Esophagus (tissue), 2 donors: Measurements from ENCODE around the gene EDNRB. TPM values are rescaled to one million over a fixed set of nuclear protein-coding genes. Genes with fewer than 3 reads are reported as not detected.

Source experiments
- H3K27ac ChIP-seq, 2 donors: one replicate each; pipeline ENCODE4 v1.5.1; 2013; ENCODE audit warnings: low read depth in 2 of 2, mild to moderate bottlenecking in 2 of 2, inconsistent platforms in 1 of 2, low read length in 1 of 2, moderate library complexity in 1 of 2
- H3K27me3 ChIP-seq, 2 donors: one replicate each; pipeline ENCODE4 v1.6.1; 2013; ENCODE audit warnings: low read length in 2 of 2, control low read depth in 1 of 2, mild to moderate bottlenecking in 1 of 2; ENCODE audit not compliant: insufficient read depth in 2 of 2, control insufficient read depth in 1 of 2
- H3K36me3 ChIP-seq, 2 donors: one replicate each; pipeline ENCODE4 v1.6.1; 2013; ENCODE audit warnings: low read length in 1 of 2; ENCODE audit not compliant: control insufficient read depth in 2 of 2, insufficient read depth in 2 of 2
- H3K4me1 ChIP-seq, 2 donors: one replicate each; pipeline ENCODE4 v1.6.1; 2013; ENCODE audit warnings: low read length in 1 of 2; ENCODE audit not compliant: control insufficient read depth in 2 of 2, insufficient read depth in 2 of 2
- H3K4me3 ChIP-seq, 2 donors: one replicate each; pipeline ENCODE4 v1.5.1; 2013; ENCODE audit warnings: low read length in 2 of 2, mild to moderate bottlenecking in 2 of 2, low read depth in 1 of 2, moderate library complexity in 1 of 2
- H3K9me3 ChIP-seq, 2 donors: one replicate each; pipeline ENCODE4 v1.6.1; 2013; ENCODE audit warnings: mild to moderate bottlenecking in 2 of 2, low read depth in 1 of 2, low read length in 1 of 2, moderate library complexity in 1 of 2; ENCODE audit not compliant: control insufficient read depth in 2 of 2, insufficient read depth in 1 of 2
- WGBS, 2 donors: extraction: QIAGEN DNeasy Blood & Tissue Kit; methylation state at CpG; one replicate each; pipeline ENCODE4 v1.1.7; 2013; 5-methylcytosine and 5-hydroxymethylcytosine counted together
- polyA plus RNA-seq, 2 donors: library from polyadenylated mRNA; stranded (reverse); fragments of 200-250 nt; gene quantifications; one replicate each; pipeline ENCODE4 v1.2.3, GENCODE V29; 2013
- donor health status: healthy with polysubstance abuse.
- donor health status: Bipolar disorder and iron deficiency.

The EDNRB gene
- polyA plus RNA-seq, 2 donors = 0.65 to 1.5 TPM

DNA sequence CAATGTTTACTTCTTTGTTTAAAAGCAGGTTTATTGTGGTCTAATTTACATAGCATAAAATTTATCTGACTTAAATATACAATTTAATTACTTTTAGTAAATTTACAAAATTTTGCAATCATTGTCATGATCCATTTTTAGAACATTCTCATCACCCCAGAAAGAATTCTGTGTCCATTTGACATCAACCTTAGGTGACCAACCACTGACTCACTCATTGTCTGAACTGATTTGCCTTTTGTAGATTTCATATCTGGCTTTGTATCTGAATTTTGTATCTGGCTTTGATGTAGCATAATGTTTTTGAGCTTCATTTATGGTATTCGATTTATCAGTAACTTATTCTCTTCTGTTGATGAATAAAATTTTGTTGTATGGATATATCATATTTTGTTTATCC is 40.4 kb downstream of the EDNRB start:
- no peaks in the 10 kb centered on the region for H3K36me3 ChIP-seq
- no peak overlapping the region for H3K27ac ChIP-seq
- no peaks in the 10 kb centered on the region for H3K27me3 ChIP-seq
- H3K4me1 ChIP-seq = no peaks in the 10 kb centered on the region
- H3K4me3 ChIP-seq = no peak overlapping the region
- H3K9me3 ChIP-seq = no peaks in the 10 kb centered on the region
- 91 to 97% methylated on average over 1 of the region's 1 CpG for WGBS, 2 donors

DNA sequence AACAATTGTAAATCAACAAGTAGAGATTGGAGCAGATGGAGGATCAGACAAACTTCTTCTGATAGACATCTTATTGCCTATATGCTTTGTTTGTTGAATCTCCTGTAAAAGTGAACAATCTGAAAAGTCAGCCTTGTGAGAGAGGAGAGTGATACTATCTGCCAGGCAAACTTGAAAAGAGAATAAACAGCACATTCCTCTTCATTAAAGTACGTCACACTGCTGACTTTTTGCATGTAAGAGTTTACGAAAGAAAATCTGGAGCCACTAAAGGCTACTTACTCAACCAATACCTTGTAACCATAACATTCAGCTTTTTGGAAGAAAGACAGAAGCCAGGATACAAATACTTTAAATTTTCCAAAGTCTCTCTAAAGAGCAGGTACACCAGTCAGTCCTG is 42.5 kb downstream of the EDNRB start:
- no peak overlapping the region for H3K4me3 ChIP-seq
- 58 to 64% methylated on average over 2 of the region's 2 CpGs for WGBS, 2 donors
- no peaks in the 10 kb centered on the region for H3K36me3 ChIP-seq
- no peaks in the 10 kb centered on the region for H3K4me1 ChIP-seq
- no peaks in the 10 kb centered on the region for H3K27me3 ChIP-seq
- no peak overlapping the region for H3K27ac ChIP-seq
- no peaks in the 10 kb centered on the region for H3K9me3 ChIP-seq

DNA sequence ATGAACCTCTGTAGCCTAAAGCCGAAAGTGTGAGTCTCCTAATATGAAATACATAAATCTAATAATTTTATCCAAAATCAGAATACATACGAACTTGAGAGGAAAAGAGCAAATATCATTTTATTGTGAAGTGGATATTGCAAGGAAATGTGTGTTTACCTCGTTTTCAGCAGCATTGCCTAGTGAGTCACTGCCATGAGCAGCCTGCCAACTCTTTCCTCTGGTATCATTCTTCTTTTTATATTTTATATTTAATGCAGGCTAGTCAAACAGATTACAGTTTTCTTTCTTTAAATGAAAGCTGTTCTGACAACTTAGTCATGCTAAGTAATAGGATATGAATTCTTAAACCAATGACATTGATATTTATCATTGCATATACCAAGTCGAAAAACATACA is 44.2 kb downstream of the EDNRB start:
- no peaks in the 10 kb centered on the region for H3K36me3 ChIP-seq
- no peaks in the 10 kb centered on the region for H3K27me3 ChIP-seq
- no peak overlapping the region for H3K4me3 ChIP-seq
- no peaks in the 10 kb centered on the region for H3K9me3 ChIP-seq
- WGBS, 2 donors = 46 to 52% methylated on average over 4 of the region's 4 CpGs
- H3K4me1 ChIP-seq = no peaks in the 10 kb centered on the region
- H3K27ac ChIP-seq = no peak overlapping the region

DNA sequence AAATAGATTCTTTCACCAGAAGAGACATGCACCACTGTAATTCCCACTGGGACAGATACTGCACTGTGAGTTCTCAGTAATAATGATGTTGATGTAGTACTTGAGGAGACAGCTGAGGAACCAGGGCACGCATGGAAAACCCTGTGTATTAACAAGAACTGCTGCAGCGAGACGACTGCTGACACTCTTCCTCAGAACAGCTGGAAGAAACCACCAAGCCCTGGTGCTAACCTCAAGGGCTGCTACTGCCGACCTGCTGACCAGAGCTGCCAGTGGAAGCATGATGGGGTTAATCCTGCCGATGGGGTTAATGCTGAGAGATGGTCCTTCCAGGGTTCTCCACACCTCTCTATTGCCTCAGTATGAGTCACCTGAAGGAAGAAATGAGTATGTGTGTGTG is 45.6 kb downstream of the EDNRB start:
- H3K4me3 ChIP-seq = no peak overlapping the region
- 69 to 72% methylated on average over 5 of the region's 5 CpGs for WGBS, 2 donors
- no peaks in the 10 kb centered on the region for H3K9me3 ChIP-seq
- no peaks in the 10 kb centered on the region for H3K27me3 ChIP-seq
- H3K36me3 ChIP-seq = no peaks in the 10 kb centered on the region
- H3K4me1 ChIP-seq = no peaks in the 10 kb centered on the region
- H3K27ac ChIP-seq = no peak overlapping the region

DNA sequence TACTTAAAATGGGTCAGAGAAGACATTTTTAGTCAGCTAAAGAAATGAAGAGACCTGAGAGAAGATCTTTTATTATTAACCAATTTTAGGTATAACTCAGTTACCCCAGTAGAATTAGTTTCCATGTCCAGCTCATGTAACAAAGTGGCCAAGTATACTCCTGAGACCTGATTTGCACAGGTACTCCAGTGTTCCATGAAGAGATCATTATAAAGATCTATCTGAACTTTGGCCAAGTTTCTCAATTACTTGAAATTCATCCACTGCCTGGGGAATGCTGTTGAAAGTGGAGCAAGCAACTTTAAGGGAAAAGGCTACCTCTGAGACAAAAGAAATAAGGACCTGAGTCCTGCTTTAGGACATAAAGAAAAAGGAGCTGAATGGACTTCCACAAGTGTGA is 47.0 kb downstream of the EDNRB start:
- H3K4me3 ChIP-seq = no peak overlapping the region
- no peaks in the 10 kb centered on the region for H3K4me1 ChIP-seq
- H3K27me3 ChIP-seq = no peaks in the 10 kb centered on the region
- no peak overlapping the region for H3K27ac ChIP-seq
- H3K36me3 ChIP-seq = no peaks in the 10 kb centered on the region
- H3K9me3 ChIP-seq = no peaks in the 10 kb centered on the region

DNA sequence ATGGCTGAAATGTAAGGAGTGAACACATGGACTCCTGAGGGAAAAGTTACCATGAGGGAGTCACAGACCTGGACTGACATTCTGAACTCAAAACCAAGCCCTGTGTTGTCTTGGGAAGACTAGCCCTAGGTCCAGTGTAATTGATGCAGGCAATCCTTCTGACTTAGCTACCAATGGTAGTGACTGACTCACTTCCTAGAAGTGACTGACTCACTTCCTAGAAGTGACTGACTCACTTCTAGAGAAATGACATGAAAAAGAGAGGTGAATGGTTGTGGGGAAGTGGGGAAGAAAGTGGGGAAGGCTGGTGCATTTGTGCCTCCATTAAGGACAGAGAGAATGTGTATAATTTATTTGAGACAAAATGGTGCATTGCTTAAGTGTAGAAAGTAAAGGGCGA is 49.9 kb downstream of the EDNRB start:
- WGBS, 2 donors = 88 to 95% methylated on average over 1 of the region's 1 CpG
- Histone ChIP-seq H3K4me3 (no peak overlapping the region), H3K4me1 (no peaks in the 10 kb centered on the region), H3K9me3 (no peaks in the 10 kb centered on the region), H3K27ac (no peak overlapping the region), H3K36me3 (no peaks in the 10 kb centered on the region), H3K27me3 (no peaks in the 10 kb centered on the region)

DNA sequence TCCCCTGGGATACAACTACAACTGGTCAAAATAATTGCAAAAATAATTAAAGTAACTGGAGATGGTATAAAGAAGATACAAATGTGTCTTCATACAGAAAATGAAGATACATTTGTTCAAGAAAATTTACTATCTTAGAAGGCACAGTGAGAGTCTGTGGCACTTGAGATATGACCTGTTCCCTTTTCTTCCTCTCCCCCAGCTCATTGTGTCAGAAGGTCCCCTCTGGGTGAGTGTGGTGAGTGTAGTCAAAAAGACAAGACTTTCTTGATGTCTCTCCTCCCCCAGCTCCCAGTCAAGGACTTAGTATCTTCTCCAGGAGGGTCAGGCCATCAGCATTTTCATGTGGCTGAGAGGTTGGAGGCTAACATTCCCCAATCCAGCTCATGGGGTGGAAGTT is 51.7 kb downstream of the EDNRB start:
- no peak overlapping the region for H3K4me3 ChIP-seq
- no peaks in the 10 kb centered on the region for H3K9me3 ChIP-seq

DNA sequence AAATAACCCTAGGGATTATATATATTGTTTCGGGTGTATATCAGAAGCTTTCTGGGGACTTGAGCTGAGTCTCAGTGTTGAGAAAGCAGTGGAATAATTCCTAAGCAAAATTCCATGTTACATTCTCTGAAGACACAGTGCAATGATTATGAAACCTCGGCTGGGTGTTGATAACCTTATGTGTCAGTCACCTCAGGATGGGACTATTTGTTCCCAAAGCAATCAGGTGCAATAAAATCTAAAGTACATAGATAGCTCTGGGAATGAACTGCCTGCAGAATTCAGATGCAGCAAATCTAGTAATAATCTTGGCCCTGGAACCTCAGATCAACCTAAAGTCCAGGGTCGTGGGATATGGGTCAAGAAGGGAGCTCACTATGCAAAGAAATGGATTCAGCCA is 53.0 kb downstream of the EDNRB start:
- WGBS, 2 donors = 69 to 75% methylated on average over 3 of the region's 3 CpGs
- no peaks in the 10 kb centered on the region for H3K36me3 ChIP-seq
- no peak overlapping the region for H3K4me3 ChIP-seq
- H3K4me1 ChIP-seq = no peaks in the 10 kb centered on the region
- H3K27ac ChIP-seq = no peak overlapping the region
- no peaks in the 10 kb centered on the region for H3K27me3 ChIP-seq
- H3K9me3 ChIP-seq = no peaks in the 10 kb centered on the region

More for the DNA sequence above, 51.7 kb downstream of the EDNRB start:
- Histone ChIP-seq H3K27me3 (no peaks in the 10 kb centered on the region), H3K4me1 (no peaks in the 10 kb centered on the region), H3K27ac (no peak overlapping the region), H3K36me3 (no peaks in the 10 kb centered on the region)

DNA sequence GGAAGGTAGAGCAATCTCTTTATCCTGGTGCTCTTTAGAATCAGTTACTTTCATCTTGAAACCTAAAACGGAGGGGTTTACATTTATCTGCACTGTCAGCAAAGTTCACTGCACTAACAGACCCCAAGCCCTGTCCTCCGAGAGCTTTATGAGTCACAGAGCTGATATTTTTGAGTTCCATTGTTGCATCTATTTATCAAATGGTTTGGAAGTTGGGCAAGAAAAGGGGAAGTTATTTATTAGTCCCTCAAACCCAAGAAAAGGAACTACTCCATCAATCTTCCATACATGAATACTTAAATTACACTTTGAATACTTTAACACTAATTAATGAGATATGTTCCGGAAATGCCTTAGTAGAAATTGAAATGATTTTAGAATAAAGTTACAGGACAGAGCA is 55.5 kb downstream of the EDNRB start:
- no peak overlapping the region for H3K4me3 ChIP-seq
- H3K36me3 ChIP-seq = no peaks in the 10 kb centered on the region
- H3K27me3 ChIP-seq = no peaks in the 10 kb centered on the region
- no peaks in the 10 kb centered on the region for H3K9me3 ChIP-seq
- no peaks in the 10 kb centered on the region for H3K4me1 ChIP-seq
- WGBS, 2 donors = 55 to 58% methylated on average over 3 of the region's 3 CpGs
- no peak overlapping the region for H3K27ac ChIP-seq

DNA sequence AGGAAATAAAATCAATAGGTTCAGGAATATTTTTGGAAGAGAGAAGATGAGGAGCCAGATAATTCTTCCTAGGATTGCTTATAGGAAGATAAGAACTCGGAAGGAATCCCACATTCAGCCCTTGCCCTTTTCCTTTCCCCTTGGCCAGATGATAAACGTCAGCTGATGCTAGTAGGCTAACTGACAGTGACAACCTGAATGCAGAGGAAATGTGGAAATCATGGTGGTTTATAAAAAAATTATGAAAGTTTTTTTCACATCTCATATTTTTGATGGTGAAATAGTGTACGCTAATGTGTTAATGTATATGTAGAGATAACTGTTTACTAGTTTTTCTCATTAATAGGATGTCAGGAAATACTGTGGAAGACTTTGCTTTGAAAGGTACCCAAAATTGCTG is 56.9 kb downstream of the EDNRB start:
- no peaks in the 10 kb centered on the region for H3K27me3 ChIP-seq
- no peak overlapping the region for H3K27ac ChIP-seq
- no peaks in the 10 kb centered on the region for H3K4me1 ChIP-seq
- H3K9me3 ChIP-seq = no peaks in the 10 kb centered on the region
- 61 to 65% methylated on average over 3 of the region's 3 CpGs for WGBS, 2 donors
- H3K36me3 ChIP-seq = no peaks in the 10 kb centered on the region
- no peak overlapping the region for H3K4me3 ChIP-seq
